ENCODE measurements around the gene SLC20A1. TPM values are rescaled to one million over a fixed set of nuclear protein-coding genes. Genes with fewer than 3 reads are reported as not detected.

SLC20A1 gene
- total and polyA plus RNA-seq, 2 of the 4 experiments (the other 2 are of a cell fraction), result 93.6 to 94.1 TPM

GRCh38 chr2:112603731-112604130 is 42.0 kb upstream of the SLC20A1 start:
- Histone ChIP-seq H4K91ac (ENCODE audit: insufficient read depth, low read depth, low read length) (no peak overlapping the region), H3K4me3 (ENCODE audit: insufficient read depth, low read depth, low read length) (no peak overlapping the region), H3K4me1 (ENCODE audit: control insufficient read depth, insufficient read depth, low read length) (peaks cover 11% of the 10 kb centered on the region), H3K14ac (replicated peaks; ENCODE audit: low read depth, low read length) (no peak overlapping the region), H3K36me3 (ENCODE audit: control insufficient read depth, insufficient read depth, low read length) (no peaks in the 10 kb centered on the region), H2BK5ac (ENCODE audit: low read depth, low read length, poor library complexity, severe bottlenecking) (no peak overlapping the region), H3K27ac (ENCODE audit: insufficient read depth, low read length) (no peak overlapping the region), H2AFZ (replicated peaks; ENCODE audit: low read length, poor library complexity) (no peak overlapping the region), H4K5ac (ENCODE audit: low read depth, low read length) (no peak overlapping the region), H3K9ac (ENCODE audit: low read depth, low read length) (no peak overlapping the region), H3K4ac (ENCODE audit: low read depth, low read length) (no peak overlapping the region), H3K9me1 (ENCODE audit: insufficient read depth, low read length) (peaks cover 7% of the 10 kb centered on the region), H3K27me3 (ENCODE audit: control insufficient read depth, insufficient read depth, low read length) (no peaks in the 10 kb centered on the region), H4K8ac (ENCODE audit: low read depth in 2 of 2, low read length in 2 of 2) (no peak overlapping the region), H2BK120ac (ENCODE audit: low read depth, low read length) (no peak overlapping the region), H3K79me1 (ENCODE audit: low read depth in 1 of 2, low read length in 2 of 2) (no peaks in the 10 kb centered on the region), H2BK20ac (ENCODE audit: low read depth, low read length) (no peak overlapping the region), H2AK5ac (ENCODE audit: low read depth, low read length) (0 out of 2 replicates have a peak overlapping the region, but pooled peaks have one; percentile 33), H2BK15ac (ENCODE audit: low read depth, low read length) (no peak overlapping the region), H3K4me2 (ENCODE audit: low read depth, low read length) (no peak overlapping the region), H2AK9ac (replicated peaks; ENCODE audit: low read depth, low read length, poor library complexity) (no peak overlapping the region), H4K20me1 (ENCODE audit: insufficient read depth, low read length) (no peaks in the 10 kb centered on the region), H3K9me3 (ENCODE audit: control insufficient read depth, insufficient read depth, low read length) (no peaks in the 10 kb centered on the region), H3K18ac (ENCODE audit: low read depth, low read length) (no peak overlapping the region), H3K23ac (ENCODE audit: low read depth, low read length) (no peak overlapping the region), H3K56ac (ENCODE audit: extremely low read depth, insufficient read depth, low read length) (no peak overlapping the region)
- BruUV-seq (replicated peaks), result no TSS peak
- dilution Hi-C loops (cut with HindIII; ENCODE audit: low sequenced_read_pairs, unreplicated experiment) (no loop called here), in situ Hi-C loops (cut with MboI; ENCODE audit: low sequenced_read_pairs) (loop anchor here (5.0 kb wide), 2 partner anchors 124 to 354 kb away; no protein-coding TSS in a partner anchor), intact Hi-C loops (cut with micrococcal nuclease) (no loop called here)
- TF ChIP-seq RAD21 (IDR thresholded peaks at IDR 0.05; ENCODE audit: low read length) (no peak), RFX5 (IDR thresholded peaks at IDR 0.05; ENCODE audit: low read depth, low read length) (no peak), CEBPB (IDR thresholded peaks at IDR 0.05; ENCODE audit: low read depth, low read length) (no peak), MAFK (IDR thresholded peaks at IDR 0.05; ENCODE audit: low read depth, low read length) (no peak), MXI1 (IDR thresholded peaks at IDR 0.05; ENCODE audit: borderline replicate concordance, low read depth, low read length) (no peak), POLR2A (IDR thresholded peaks at IDR 0.05; ENCODE audit: low read depth, low read length) (no peak), SMC3 (IDR thresholded peaks at IDR 0.05; ENCODE audit: low read depth, low read length) (no peak), MAZ (IDR thresholded peaks at IDR 0.05; ENCODE audit: borderline replicate concordance, low read depth, low read length) (no peak), BHLHE40 (IDR thresholded peaks at IDR 0.05; ENCODE audit: low read depth, low read length) (no peak), CTCF (conservative IDR thresholded peaks at IDR 0.05; ENCODE audit: low read depth, low read length) (no peak)
- ChIA-PET POLR2A (ENCODE audit: unreplicated experiment) (interaction anchor here (0.5 kb wide), 1 partner anchor 19 kb away, joined by 6 read pairs; no protein-coding TSS in a partner anchor), CTCF (no interaction called here)
- no peak for DNase-seq
- ATAC-seq (ENCODE audit: low read depth), result no peak
- WGBS, 2 experiments (ENCODE audit: extremely low coverage in 2 of 2, insufficient read length in 1 of 2), result no CpG with 5 or more reads among the region's 2 CpGs
